HCT116 (cell line): ENCODE data around the gene LSMEM2. TPM values are rescaled to one million over a fixed set of nuclear protein-coding genes. Genes with fewer than 3 reads are reported as not detected.

Source experiments
- ATAC-seq: fragments of 200-7000 bp; cut with Tn5 transposase; 2 replicates; pipeline ENCODE4 v1.9.1; 2020; ENCODE audit warnings: mild to moderate bottlenecking, moderate library complexity
- BruUV-seq: library from RNA; stranded (reverse); fragments of 400-500 nt; replicated peaks from 2 replicates; lab custom pipeline; 2021; lab: Mats Ljungman, UMichigan
- CTCF ChIA-PET: fragments of 300-600 bp; sonication (Branson Sonifier 250); formaldehyde crosslinking; loops from one replicate; lab custom pipeline; 2021; ENCODE audit warnings: antibody characterized with exemption; lab: Charles Lee
- POLR2A ChIA-PET: fragments of 300-600, 350-600 bp; sonication (Branson Sonifier 250); formaldehyde crosslinking; loops from one replicate; lab custom pipeline; 2021; ENCODE audit warnings: antibody characterized with exemption; lab: Charles Lee
- RAD21 ChIA-PET, 2 experiments: fragments of 300-600 bp; sonication (Branson Sonifier 250); formaldehyde crosslinking; loops; one replicate each; lab custom pipeline; 2023; ENCODE audit warnings: low total read pairs in 2 of 2; ENCODE audit not compliant: uncharacterized antibody in 2 of 2, unreplicated experiment in 2 of 2, low non-redundant PET in 1 of 2; lab: Charles Lee
- DNase-seq: peaks from one replicate; pipeline ENCODE4 v3.0.0-alpha.2; 2010; ENCODE audit warnings: low read depth, low spot score
- H2AFZ ChIP-seq: fragments of 200-600 bp; shearing (Covaris generic), sonication (generic); 2 replicates; pipeline ENCODE4 v1.6.1; 2017; ENCODE audit warnings: low read depth, mixed run types, mixed read lengths, antibody characterized with exemption, low read length; ENCODE audit not compliant: poor library complexity, severe bottlenecking
- H3K27ac ChIP-seq: 2 replicates; pipeline ENCODE4 v1.5.1; 2012; ENCODE audit warnings: low read depth, low read length
- H3K27me3 ChIP-seq: fragments of 200-600 bp; sonication (generic); 2 replicates; pipeline ENCODE4 v1.6.1; 2016; ENCODE audit warnings: mixed run types, low read length, mixed read lengths; ENCODE audit not compliant: insufficient read depth
- H3K36me3 ChIP-seq, 2 experiments: fragments of 200-500 bp in 1 of 2; fragments of 200-600 bp in 1 of 2; sonication (Bioruptor generic) in 1 of 2; sonication (generic) in 1 of 2; 2 replicates each; pipeline versions ENCODE4 v1.5.1 to v1.6.1; 2014 to 2016; ENCODE audit warnings: low read length in 2 of 2, inconsistent platforms in 1 of 2, mixed read lengths in 1 of 2, mixed run types in 1 of 2; ENCODE audit not compliant: insufficient read depth in 2 of 2, control insufficient read depth in 1 of 2
- H3K4me1 ChIP-seq, 2 experiments: fragments of 200-600 bp in 1 of 2; sonication (generic) in 1 of 2; 2 replicates each; pipeline versions ENCODE4 v1.5.1 to v1.6.1; 2012 to 2017; ENCODE audit warnings: low read length in 2 of 2, inconsistent platforms in 1 of 2, mild to moderate bottlenecking in 1 of 2, mixed read lengths in 1 of 2, mixed run types in 1 of 2, moderate library complexity in 1 of 2; ENCODE audit not compliant: insufficient read depth in 2 of 2, control insufficient read depth in 1 of 2
- H3K4me2 ChIP-seq: fragments of 200-600 bp; sonication (generic); 2 replicates; pipeline ENCODE4 v1.6.1; 2017; ENCODE audit warnings: mixed run types, low read length, mixed read lengths
- H3K4me3 ChIP-seq, 2 experiments: fragments of 200-600 bp in 1 of 2; sonication (generic) in 1 of 2; replicated peaks in 1 of 2; 2 replicates each; pipeline ENCODE4 v1.5.1; 2011 to 2016; ENCODE audit warnings: low read length in 2 of 2, control low read depth in 1 of 2, low read depth in 1 of 2, mild to moderate bottlenecking in 1 of 2, mixed read lengths in 1 of 2, mixed run types in 1 of 2
- H3K79me2 ChIP-seq: fragments of 200-600 bp; sonication (generic); 2 replicates; pipeline ENCODE4 v1.6.1; 2017; ENCODE audit warnings: mild to moderate bottlenecking, mixed run types, low read length, moderate library complexity, mixed read lengths; ENCODE audit not compliant: insufficient read depth
- H3K9ac ChIP-seq: fragments of 200-600 bp; sonication (generic); 2 replicates; pipeline ENCODE4 v1.6.1; 2016; ENCODE audit warnings: low read length, mixed read lengths
- H3K9me2 ChIP-seq: fragments of 200-600 bp; sonication (generic), shearing (Covaris generic); 2 replicates; pipeline ENCODE4 v1.6.1; 2017; ENCODE audit warnings: mixed run types, mild to moderate bottlenecking, moderate library complexity; ENCODE audit not compliant: insufficient read depth
- H3K9me3 ChIP-seq, 2 experiments: fragments of 200-500 bp in 1 of 2; fragments of 200-600 bp in 1 of 2; sonication (Bioruptor generic) in 1 of 2; sonication (generic) in 1 of 2; 2 replicates each; pipeline ENCODE4 v1.6.1; 2014 to 2017; ENCODE audit warnings: low read length in 2 of 2, mixed read lengths in 2 of 2, inconsistent platforms in 1 of 2, low read depth in 1 of 2, mild to moderate bottlenecking in 1 of 2, mixed run types in 1 of 2, moderate library complexity in 1 of 2; ENCODE audit not compliant: control insufficient read depth in 1 of 2, insufficient read depth in 1 of 2
- H4K20me1 ChIP-seq: fragments of 200-600 bp; sonication (generic), shearing (Covaris generic); 2 replicates; pipeline ENCODE4 v1.6.1; 2017; ENCODE audit warnings: mixed run types, mild to moderate bottlenecking, moderate library complexity; ENCODE audit not compliant: insufficient read depth
- CBX3 ChIP-seq: IDR thresholded peaks from 2 replicates; pipeline ENCODE4 v1.6.1; 2012; ENCODE audit warnings: low read depth
- CTCF ChIP-seq, 3 experiments: fragments of 200-600 bp in 1 of 3; sonication (generic) in 1 of 3; IDR thresholded peaks in 2 of 3; conservative IDR thresholded peaks in 1 of 3; 2 replicates each; pipeline ENCODE4 v1.5.1; 2012 to 2017; ENCODE audit warnings: low read depth in 2 of 3, low read length in 2 of 3, antibody characterized with exemption in 1 of 3, borderline replicate concordance in 1 of 3, control low read depth in 1 of 3, mild to moderate bottlenecking in 1 of 3, mixed read lengths in 1 of 3, mixed run types in 1 of 3, moderate library complexity in 1 of 3; ENCODE audit not compliant: insufficient read depth in 1 of 3
- EGR1 ChIP-seq: IDR thresholded peaks from 2 replicates; pipeline ENCODE4 v1.6.1; 2012; ENCODE audit warnings: low read depth
- MAX ChIP-seq: IDR thresholded peaks from 2 replicates; pipeline ENCODE4 v1.6.1; 2012
- POLR2AphosphoS5 ChIP-seq: IDR thresholded peaks from 2 replicates; pipeline ENCODE4 v1.6.1; 2011; ENCODE audit warnings: mild to moderate bottlenecking, low read depth, low read length, moderate library complexity
- TCF7L2 ChIP-seq: IDR thresholded peaks from 2 replicates; pipeline ENCODE4 v1.7.0; 2011; ENCODE audit warnings: borderline replicate concordance, inconsistent platforms; ENCODE audit not compliant: insufficient read depth, insufficient read length; ENCODE audit errors: extremely low read depth
- intact Hi-C: fragments of 100-400 bp; cut with micrococcal nuclease; formaldehyde crosslinking; loops from 2 replicates; pipeline ENCODE4 v1.10.0; 2022
- total RNA-seq: library from RNA; stranded (reverse); gene quantifications from one replicate; pipeline ENCODE4 v1.2.1, GENCODE V29; 2021; ENCODE audit not compliant: unreplicated experiment

Gene LSMEM2
- total RNA-seq, 1 experiment from 2014 or later: not detected

DNA sequence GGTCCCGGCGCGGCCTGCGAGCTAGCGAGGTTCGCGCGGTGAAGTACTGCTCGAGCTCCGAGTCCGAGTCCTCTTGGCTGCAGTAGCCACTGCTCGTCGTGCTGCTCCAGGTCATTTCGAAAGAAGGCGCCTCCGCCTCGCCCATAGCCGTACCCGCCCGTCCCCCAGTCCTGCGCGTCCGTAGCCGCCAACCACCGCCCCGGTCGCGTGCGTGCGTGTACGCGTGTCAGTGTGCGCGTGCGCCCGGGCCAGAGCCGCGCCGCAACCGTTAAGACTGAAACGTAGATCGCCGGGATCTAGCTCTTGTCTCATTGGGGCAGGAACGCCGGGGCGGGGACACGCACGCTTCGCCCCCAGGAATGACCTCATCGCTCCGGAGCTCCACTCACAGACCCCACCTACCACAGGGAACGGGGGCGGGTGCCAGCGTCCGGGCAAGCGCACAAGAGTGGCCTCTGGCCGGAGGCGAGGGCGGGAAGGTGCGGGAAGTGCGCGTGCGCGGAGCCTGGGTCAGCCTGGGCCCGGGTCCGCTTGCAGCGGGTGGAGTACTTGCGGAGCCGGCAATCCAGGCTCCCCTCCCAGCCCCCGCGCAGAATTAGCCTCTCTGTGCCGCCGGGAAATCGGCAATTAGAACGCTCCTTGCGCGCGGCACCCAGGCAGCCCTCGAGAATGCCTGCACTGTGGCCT lies 58.4 kb downstream of the LSMEM2 start:
- DNase-seq: peak; percentile 97
- Histone ChIP-seq H3K27me3 (no peaks in the 10 kb centered on the region), H3K9me3 (no peaks in the 10 kb centered on the region), H3K79me2 (peaks cover 70% of the 10 kb centered on the region), H3K9me2 (no peaks in the 10 kb centered on the region), H2AFZ (no peak overlapping the region), H3K4me3 (peak overlapping the region; percentile 72 to 89), H4K20me1 (no peaks in the 10 kb centered on the region; the same call in 1 of the 2 replicates), H3K27ac (peak overlapping the region; percentile 82), H3K36me3 (peaks cover 2 to 16% of the 10 kb centered on the region in 2 experiments; a peak in 2 of 4 replicates), H3K4me2 (peak overlapping the region; percentile 95), H3K4me1 (peaks cover 29 to 69% of the 10 kb centered on the region in 2 experiments), H3K9ac (peak overlapping the region; percentile 98)
- ATAC-seq: peak; percentile 86
- CTCF ChIA-PET: interaction anchor here (0.9 to 2.6 kb wide), 13 partner anchors 9 to 274 kb away, joined by 3 to 24 read pairs (median 7); partner anchors contain the start of genes CISH, CYB561D2, GNAI2 and NPRL2
- POLR2A ChIA-PET: interaction anchor here (0.6 to 3.1 kb wide), 13 partner anchors 8 to 275 kb away, joined by 3 to 25 read pairs (median 4); partner anchors contain the start of genes CISH, CYB561D2, GNAI2 and HYAL2
- RAD21 ChIA-PET: interaction anchor here (0.9 to 1.6 kb wide), 4 partner anchors 9 to 277 kb away, joined by 3 to 5 read pairs (median 4); partner anchors contain the start of genes HYAL3 (in 1 of the 2), NAA80 (in 1 of the 2) and TUSC2 (in 1 of the 2)
- BruUV-seq: no TSS peak
- peak; percentile 92 for TF ChIP-seq POLR2AphosphoS5
- TF ChIP-seq MAX: no peak
- TF ChIP-seq CTCF (IDR thresholded peaks at IDR 0.05 in 2 of 3, conservative IDR thresholded peaks at IDR 0.05 in 1 of 3; ENCODE audit: borderline replicate concordance in 1 of 3, insufficient read depth in 1 of 3, low read depth in 2 of 3, low read length in 2 of 3): no peak
- peak; percentile 28 for TF ChIP-seq TCF7L2
- no peak for TF ChIP-seq EGR1
- TF ChIP-seq CBX3: no peak
- intact Hi-C loops: no loop called here

Other genes with a start within 250 kb of the LSMEM2 start
- 89.1 TPM for gene RBM5, start 190.2 kb upstream of the LSMEM2 start, total RNA-seq
- gene SEMA3F, start 123.8 kb upstream of the LSMEM2 start, total RNA-seq: 15.7 TPM
- not detected for gene GNAT1, start 87.5 kb upstream of the LSMEM2 start, total RNA-seq
- gene SLC38A3, start 73.8 kb upstream of the LSMEM2 start, total RNA-seq: 3.1 TPM
- 170 TPM for gene GNAI2, start 42.9 kb upstream of the LSMEM2 start, total RNA-seq
- 46.2 TPM for gene SEMA3B, start 9.9 kb upstream of the LSMEM2 start, total RNA-seq
- gene IFRD2, start 13.3 kb downstream of the LSMEM2 start, total RNA-seq: 146 TPM
- 10.3 TPM for gene HYAL3, start 20.3 kb downstream of the LSMEM2 start, total RNA-seq
- gene NAA80, start 20.3 kb downstream of the LSMEM2 start, total RNA-seq: 21.3 TPM
- 6.1 TPM for gene HYAL1, start 24.5 kb downstream of the LSMEM2 start, total RNA-seq
- gene HYAL2, start 43.7 kb downstream of the LSMEM2 start, total RNA-seq: 42.2 TPM
- 34.0 TPM for gene TUSC2, start 49.1 kb downstream of the LSMEM2 start, total RNA-seq
- gene RASSF1, start 61.7 kb downstream of the LSMEM2 start, total RNA-seq: 29.6 TPM
- 3.3 TPM for gene ZMYND10, start 66.6 kb downstream of the LSMEM2 start, total RNA-seq
- gene NPRL2, start 71.7 kb downstream of the LSMEM2 start, total RNA-seq: 35.4 TPM
- gene CYB561D2, start 71.8 kb downstream of the LSMEM2 start, total RNA-seq: 9.5 TPM
- gene TMEM115, start 80.4 kb downstream of the LSMEM2 start, total RNA-seq: 24.6 TPM
- gene CACNA2D2, start 224.5 kb downstream of the LSMEM2 start, total RNA-seq: 10.2 TPM